ENCODE results near the gene LAMB2. TPM values are rescaled to one million over a fixed set of nuclear protein-coding genes. Genes with fewer than 3 reads are reported as not detected.

The LAMB2 gene
- polyA plus RNA-seq, 1 donor (not counting 4 experiments of a cell fraction or from before 2014, with no cell fraction given): 108 TPM

DNA sequence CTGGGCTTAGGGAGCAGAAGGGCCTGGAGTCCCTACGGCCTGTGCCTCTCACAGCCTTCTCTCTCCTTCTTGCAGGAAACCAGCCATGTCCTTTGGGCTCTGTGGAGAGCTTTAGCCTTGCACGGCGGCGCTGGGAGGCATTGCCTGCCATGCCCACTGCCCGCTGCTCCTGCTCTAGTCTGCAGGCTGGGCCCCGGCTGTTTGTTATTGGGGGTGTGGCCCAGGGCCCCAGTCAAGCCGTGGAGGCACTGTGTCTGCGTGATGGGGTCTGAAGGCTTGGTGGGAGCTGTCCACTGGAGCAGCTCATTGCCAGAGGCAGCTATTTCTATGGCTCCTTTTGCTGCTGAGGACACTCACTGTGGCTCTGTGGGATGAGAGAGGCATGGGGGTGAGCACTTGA lies 42.7 kb upstream of the LAMB2 start:
- no peak for FAIRE-seq

DNA sequence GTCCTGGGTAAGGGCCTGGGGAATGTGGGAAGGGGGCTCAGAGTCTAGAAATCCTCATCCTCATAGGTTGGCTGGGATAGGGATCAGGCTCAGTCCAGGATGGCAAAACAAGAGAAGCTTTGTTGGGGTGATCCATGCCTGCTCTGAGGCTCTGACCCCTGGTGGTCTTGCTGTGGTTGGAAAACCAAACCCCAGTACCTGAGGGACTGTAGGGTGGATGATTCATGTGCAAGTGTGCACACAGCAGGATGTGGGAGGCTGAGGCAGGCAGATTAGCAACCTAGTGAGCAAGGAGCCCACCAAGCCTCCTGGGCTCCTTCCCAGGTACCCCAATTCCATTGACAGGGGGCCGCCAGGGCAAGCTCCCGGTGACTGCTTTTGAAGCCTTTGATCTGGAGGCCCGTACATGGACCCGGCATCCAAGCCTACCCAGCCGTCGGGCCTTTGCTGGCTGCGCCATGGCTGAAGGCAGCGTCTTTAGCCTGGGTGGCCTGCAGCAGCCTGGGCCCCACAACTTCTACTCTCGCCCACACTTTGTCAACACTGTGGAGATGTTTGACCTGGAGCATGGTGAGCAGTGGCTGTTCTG lies 41.6 kb upstream of the LAMB2 start:
- Histone ChIP-seq H3K9me1 (ENCODE audit: control insufficient read depth, extremely low read depth, insufficient read depth, low read length) (no peaks in the 10 kb centered on the region), H3K27ac (ENCODE audit: control insufficient read depth, insufficient read depth, low read length) (no peak overlapping the region), H3K9ac (ENCODE audit: control insufficient read depth, extremely low read depth, insufficient read depth, low read length) (no peak overlapping the region), H3K79me2 (ENCODE audit: control insufficient read depth, insufficient read depth, low read length) (no peaks in the 10 kb centered on the region), H3K4me3 (ENCODE audit: control insufficient read depth in 2 of 3, extremely low read depth in 1 of 3, insufficient read depth in 2 of 3, low read depth in 1 of 3, low read length in 3 of 3) (no peak overlapping the region), H3K27me3 (ENCODE audit: control insufficient read depth, extremely low read depth, insufficient read depth, low read length) (no peaks in the 10 kb centered on the region), H2AFZ (ENCODE audit: control insufficient read depth, low read length) (no peak overlapping the region), H3K9me3 (ENCODE audit: control insufficient read depth, low read depth, low read length) (no peaks in the 10 kb centered on the region), H3K36me3 (ENCODE audit: control insufficient read depth in 2 of 2, extremely low read depth in 1 of 2, insufficient read depth in 2 of 2, low read length in 2 of 2) (peaks cover 0 to 6% of the 10 kb centered on the region in 2 experiments), H4K20me1 (ENCODE audit: control insufficient read depth, extremely low read depth, insufficient read depth, low read length) (no peaks in the 10 kb centered on the region), H3K4me1 (ENCODE audit: control insufficient read depth, extremely low read depth, insufficient read depth, low read length) (peaks cover 11% of the 10 kb centered on the region), H3K4me2 (ENCODE audit: control insufficient read depth, extremely low read depth, insufficient read depth, low read depth, low read length) (no peak overlapping the region)
- dilution Hi-C loops (cut with MboI; ENCODE audit: extremely low pct_ligation_motif_present, low sequenced_read_pairs): no loop called here
- FAIRE-seq: no peak
- no peak for DNase-seq (ENCODE audit: low read depth, low spot score)
- TF ChIP-seq, protein P1, sequence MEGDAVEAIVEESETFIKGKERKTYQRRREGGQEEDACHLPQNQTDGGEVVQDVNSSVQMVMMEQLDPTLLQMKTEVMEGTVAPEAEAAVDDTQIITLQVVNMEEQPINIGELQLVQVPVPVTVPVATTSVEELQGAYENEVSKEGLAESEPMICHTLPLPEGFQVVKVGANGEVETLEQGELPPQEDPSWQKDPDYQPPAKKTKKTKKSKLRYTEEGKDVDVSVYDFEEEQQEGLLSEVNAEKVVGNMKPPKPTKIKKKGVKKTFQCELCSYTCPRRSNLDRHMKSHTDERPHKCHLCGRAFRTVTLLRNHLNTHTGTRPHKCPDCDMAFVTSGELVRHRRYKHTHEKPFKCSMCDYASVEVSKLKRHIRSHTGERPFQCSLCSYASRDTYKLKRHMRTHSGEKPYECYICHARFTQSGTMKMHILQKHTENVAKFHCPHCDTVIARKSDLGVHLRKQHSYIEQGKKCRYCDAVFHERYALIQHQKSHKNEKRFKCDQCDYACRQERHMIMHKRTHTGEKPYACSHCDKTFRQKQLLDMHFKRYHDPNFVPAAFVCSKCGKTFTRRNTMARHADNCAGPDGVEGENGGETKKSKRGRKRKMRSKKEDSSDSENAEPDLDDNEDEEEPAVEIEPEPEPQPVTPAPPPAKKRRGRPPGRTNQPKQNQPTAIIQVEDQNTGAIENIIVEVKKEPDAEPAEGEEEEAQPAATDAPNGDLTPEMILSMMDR (optimal IDR thresholded peaks at IDR 0.05 in 1 of 3, IDR thresholded peaks at IDR 0.05 in 1 of 3, conservative IDR thresholded peaks at IDR 0.05 in 1 of 3; ENCODE audit: extremely low read depth in 1 of 3, insufficient read depth in 2 of 3, low read length in 3 of 3): no peak
- no peak for TF ChIP-seq EZH2 (IDR thresholded peaks at IDR 0.05; ENCODE audit: low read length)

More for the DNA sequence above, 42.7 kb upstream of the LAMB2 start:
- TF ChIP-seq, protein P1 (optimal IDR thresholded peaks at IDR 0.05 in 1 of 3, IDR thresholded peaks at IDR 0.05 in 1 of 3, conservative IDR thresholded peaks at IDR 0.05 in 1 of 3; ENCODE audit: extremely low read depth in 1 of 3, insufficient read depth in 2 of 3, low read length in 3 of 3): no peak
- TF ChIP-seq EZH2 (IDR thresholded peaks at IDR 0.05; ENCODE audit: low read length): no peak
- Histone ChIP-seq H3K9me3 (ENCODE audit: control insufficient read depth, low read depth, low read length) (no peaks in the 10 kb centered on the region), H3K4me2 (ENCODE audit: control insufficient read depth, extremely low read depth, insufficient read depth, low read depth, low read length) (no peak overlapping the region), H3K9me1 (ENCODE audit: control insufficient read depth, extremely low read depth, insufficient read depth, low read length) (no peaks in the 10 kb centered on the region), H3K79me2 (ENCODE audit: control insufficient read depth, insufficient read depth, low read length) (no peaks in the 10 kb centered on the region), H2AFZ (ENCODE audit: control insufficient read depth, low read length) (no peak overlapping the region), H3K4me1 (ENCODE audit: control insufficient read depth, extremely low read depth, insufficient read depth, low read length) (peaks cover 11% of the 10 kb centered on the region), H3K9ac (ENCODE audit: control insufficient read depth, extremely low read depth, insufficient read depth, low read length) (no peak overlapping the region), H3K27ac (ENCODE audit: control insufficient read depth, insufficient read depth, low read length) (no peak overlapping the region), H3K27me3 (ENCODE audit: control insufficient read depth, extremely low read depth, insufficient read depth, low read length) (no peaks in the 10 kb centered on the region), H4K20me1 (ENCODE audit: control insufficient read depth, extremely low read depth, insufficient read depth, low read length) (no peaks in the 10 kb centered on the region), H3K4me3 (ENCODE audit: control insufficient read depth in 2 of 3, extremely low read depth in 1 of 3, insufficient read depth in 2 of 3, low read depth in 1 of 3, low read length in 3 of 3) (no peak overlapping the region), H3K36me3 (ENCODE audit: control insufficient read depth in 2 of 2, extremely low read depth in 1 of 2, insufficient read depth in 2 of 2, low read length in 2 of 2) (peaks cover 0 to 6% of the 10 kb centered on the region in 2 experiments)
- dilution Hi-C loops (cut with MboI; ENCODE audit: extremely low pct_ligation_motif_present, low sequenced_read_pairs): no loop called here
- no peak for DNase-seq (ENCODE audit: low read depth, low spot score)

Measured in keratinocyte (primary cell).